Adipocyte (in vitro differentiated cells): ENCODE measurements around the gene ZBTB24.
A peak's percentile ranks its signal among the peaks of the same experiment; 100 is the strongest.

Source experiments
- DNase-seq: peaks from one replicate; pipeline ENCODE4 v3.0.0-alpha.2; 2015; ENCODE audit warnings: low read depth
- H3K27me3 ChIP-seq: replicated peaks from 2 replicates; pipeline ENCODE4 v1.7.0; 2013; ENCODE audit warnings: mild to moderate bottlenecking, low read length, moderate library complexity; ENCODE audit not compliant: control insufficient read depth, insufficient read depth
- H3K36me3 ChIP-seq: 2 replicates; pipeline ENCODE4 v1.7.0; 2013; ENCODE audit warnings: low read length, mild to moderate bottlenecking, moderate library complexity; ENCODE audit not compliant: control insufficient read depth, insufficient read depth, severe bottlenecking
- H3K4me1 ChIP-seq: 2 replicates; pipeline ENCODE4 v1.7.0; 2013; ENCODE audit warnings: mild to moderate bottlenecking, low read length, moderate library complexity; ENCODE audit not compliant: control insufficient read depth, insufficient read depth
- H3K4me3 ChIP-seq: 2 replicates; pipeline ENCODE4 v1.7.0; 2013; ENCODE audit warnings: mild to moderate bottlenecking, low read length, moderate library complexity
- H3K9ac ChIP-seq: 2 replicates; pipeline ENCODE4 v1.7.0; 2013; ENCODE audit warnings: mild to moderate bottlenecking, low read length, moderate library complexity
- H3K9me3 ChIP-seq: 2 replicates; pipeline ENCODE4 v1.7.0; 2013; ENCODE audit warnings: mild to moderate bottlenecking, low read length, moderate library complexity; ENCODE audit not compliant: control insufficient read depth

ZBTB24 gene

GRCh38 chr6:109496036-109496772 lies 13.2 kb upstream of the ZBTB24 start:
- DNase-seq = peak; percentile 50
- Histone ChIP-seq H3K4me1 (peaks cover 16% of the 10 kb centered on the region), H3K4me3 (no peak overlapping the region), H3K27me3 (no peaks in the 10 kb centered on the region), H3K9me3 (no peaks in the 10 kb centered on the region), H3K36me3 (no peaks in the 10 kb centered on the region), H3K9ac (no peak overlapping the region)

- H3K4me3 ChIP-seq = no peak overlapping the region
- no peak overlapping the region for H3K9ac ChIP-seq
- H3K4me1 ChIP-seq = peaks cover 18% of the 10 kb centered on the region
- no peaks in the 10 kb centered on the region for H3K36me3 ChIP-seq
- no peaks in the 10 kb centered on the region for H3K9me3 ChIP-seq
- no peaks in the 10 kb centered on the region for H3K27me3 ChIP-seq
- DNase-seq = no peak
Observed at GRCh38 chr6:109493865-109494264, 10.8 kb upstream of the ZBTB24 start.

- peaks cover 16% of the 10 kb centered on the region for H3K4me1 ChIP-seq
- H3K27me3 ChIP-seq = no peaks in the 10 kb centered on the region
- no peaks in the 10 kb centered on the region for H3K9me3 ChIP-seq
- no peak overlapping the region for H3K4me3 ChIP-seq
- H3K9ac ChIP-seq = no peak overlapping the region
- no peak for DNase-seq
- H3K36me3 ChIP-seq = no peaks in the 10 kb centered on the region
Observed at GRCh38 chr6:109491207-109491938, 8.4 kb upstream of the ZBTB24 start.

GRCh38 chr6:109490713-109491112 lies 7.7 kb upstream of the ZBTB24 start:
- Histone ChIP-seq H3K4me1 (peaks cover 9% of the 10 kb centered on the region), H3K27me3 (no peaks in the 10 kb centered on the region), H3K9ac (no peak overlapping the region), H3K4me3 (no peak overlapping the region), H3K9me3 (no peaks in the 10 kb centered on the region), H3K36me3 (no peaks in the 10 kb centered on the region)
- no peak for DNase-seq

GRCh38 chr6:109488001-109488400 lies 5.0 kb upstream of the ZBTB24 start:
- Histone ChIP-seq H3K9me3 (no peaks in the 10 kb centered on the region), H3K4me1 (peaks cover 12% of the 10 kb centered on the region), H3K27me3 (no peaks in the 10 kb centered on the region), H3K9ac (no peak overlapping the region), H3K36me3 (no peaks in the 10 kb centered on the region), H3K4me3 (no peak overlapping the region)
- DNase-seq = no peak

- Histone ChIP-seq H3K4me3 (no peak overlapping the region), H3K4me1 (peaks cover 14% of the 10 kb centered on the region), H3K36me3 (peaks cover 8% of the 10 kb centered on the region), H3K9ac (no peak overlapping the region), H3K27me3 (no peaks in the 10 kb centered on the region), H3K9me3 (no peaks in the 10 kb centered on the region)
- DNase-seq = no peak
Observed at GRCh38 chr6:109486068-109486467, 3.0 kb upstream of the ZBTB24 start.

GRCh38 chr6:109485266-109485935 lies 2.4 kb upstream of the ZBTB24 start:
- Histone ChIP-seq H3K36me3 (peaks cover 15% of the 10 kb centered on the region), H3K9ac (no peak overlapping the region), H3K9me3 (no peaks in the 10 kb centered on the region), H3K27me3 (no peaks in the 10 kb centered on the region), H3K4me3 (no peak overlapping the region), H3K4me1 (peaks cover 21% of the 10 kb centered on the region)
- no peak for DNase-seq

- H3K4me3 ChIP-seq = peak overlapping the region; percentile 82
- no peaks in the 10 kb centered on the region for H3K9me3 ChIP-seq
- peaks cover 28% of the 10 kb centered on the region for H3K4me1 ChIP-seq
Observed at GRCh38 chr6:109484122-109484521, 1.1 kb upstream of the ZBTB24 start.

GRCh38 chr6:109483735-109484057 lies 677 bp upstream of the ZBTB24 start:
- Histone ChIP-seq H3K4me1 (peaks cover 32% of the 10 kb centered on the region), H3K36me3 (peaks cover 17% of the 10 kb centered on the region), H3K9ac (peak overlapping the region; percentile 82), H3K4me3 (peak overlapping the region; percentile 82), H3K27me3 (no peaks in the 10 kb centered on the region), H3K9me3 (no peaks in the 10 kb centered on the region)
- DNase-seq = no peak

More at GRCh38 chr6:109484122-109484521, 1.1 kb upstream of the ZBTB24 start:
- H3K9ac ChIP-seq = peak overlapping the region; percentile 82
- peaks cover 17% of the 10 kb centered on the region for H3K36me3 ChIP-seq
- peak; percentile 43 for DNase-seq
- no peaks in the 10 kb centered on the region for H3K27me3 ChIP-seq

- Histone ChIP-seq H3K36me3 (peaks cover 29% of the 10 kb centered on the region), H3K4me3 (peak overlapping the region; percentile 53), H3K9me3 (no peaks in the 10 kb centered on the region), H3K9ac (no peak overlapping the region), H3K4me1 (peaks cover 52% of the 10 kb centered on the region), H3K27me3 (no peaks in the 10 kb centered on the region)
- DNase-seq = no peak
Observed at GRCh38 chr6:109480993-109481480, 2.0 kb downstream of the ZBTB24 start.
